Stimulated activated CD4-positive, alpha-beta T cell treated with anti-CD3 and anti-CD28 coated beads, Interleukin-15, amount 100 ng/mL, for 1 hour (primary cell): Measurements from ENCODE around the gene DSTN.

Source experiments
- DNase-seq, 2 donors: peaks; one replicate each; pipeline ENCODE4 v3.0.0-alpha.2; 2020; ENCODE audit warnings: low read depth in 1 of 2, low spot score in 1 of 2

Gene DSTN

DNA sequence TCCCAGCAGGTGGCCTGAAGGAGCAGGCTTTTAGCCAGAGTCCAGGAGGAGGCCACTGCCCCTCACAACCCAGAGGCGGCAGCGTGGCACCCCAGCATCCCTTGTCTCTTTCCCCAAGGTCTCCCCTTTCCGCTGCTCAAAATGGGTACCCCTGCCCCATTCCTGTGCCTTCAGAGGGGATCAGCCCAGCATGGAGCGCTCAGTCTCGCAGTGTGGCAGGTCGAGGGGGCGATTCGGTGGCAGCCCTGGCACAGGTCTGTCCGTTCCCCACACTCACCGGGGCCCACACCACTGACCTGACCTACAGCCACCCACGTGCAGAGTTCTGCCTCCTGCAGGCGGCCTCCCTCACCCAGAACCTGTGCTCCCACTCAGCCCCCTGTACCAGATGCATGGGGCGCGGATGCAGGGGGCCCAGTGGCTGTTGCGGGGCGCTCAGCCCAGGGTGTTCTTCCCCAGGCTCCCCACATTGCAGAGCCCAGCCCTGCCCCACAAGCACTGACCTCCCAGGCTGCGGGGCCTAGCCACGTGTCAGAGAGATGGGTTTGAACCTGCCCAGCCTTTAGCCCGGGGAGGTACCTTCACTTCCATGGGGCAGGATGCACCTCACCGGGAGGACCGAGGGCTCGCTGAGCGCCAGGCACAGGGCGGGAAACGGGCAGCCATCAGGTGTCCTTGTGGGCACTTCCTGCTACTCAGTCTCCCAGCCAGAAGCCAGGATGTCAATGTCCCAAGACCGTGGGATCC is 41.8 kb downstream of the DSTN start:
- no peak for DNase-seq

DNA sequence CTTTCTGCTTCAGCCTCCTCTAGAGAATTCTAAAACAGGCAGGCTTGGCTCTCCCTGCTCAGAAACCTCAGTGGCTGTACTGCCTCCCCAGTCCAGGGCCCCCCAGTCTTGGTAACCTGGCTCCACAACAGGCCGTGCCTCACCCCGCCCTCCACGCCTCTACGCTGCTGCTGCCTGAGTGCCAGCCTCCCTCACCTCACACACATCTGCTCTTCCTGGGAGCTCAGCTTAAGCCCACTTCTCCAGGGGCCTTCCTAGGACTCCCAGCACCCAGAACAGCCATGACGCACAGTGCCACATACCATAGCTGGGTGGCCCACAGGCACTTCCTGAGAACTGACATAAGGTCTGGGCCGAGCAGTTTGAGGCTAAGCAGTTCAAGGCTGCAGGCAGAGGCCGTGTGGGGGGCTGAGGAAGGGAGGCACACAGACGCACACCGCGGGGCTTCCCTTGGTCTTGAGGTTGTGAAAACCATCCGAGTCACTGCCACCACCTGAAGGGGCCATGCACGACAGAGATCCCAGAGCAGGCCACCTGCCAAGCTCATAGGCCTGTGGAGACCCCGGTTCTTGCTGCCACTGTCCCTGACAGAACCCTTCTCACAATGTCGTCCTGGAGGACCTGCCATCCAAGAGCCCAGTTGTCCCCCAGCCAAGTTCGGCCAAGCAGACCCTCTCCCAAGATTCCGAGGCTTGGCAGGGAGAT is 42.6 kb downstream of the DSTN start:
- no peak for DNase-seq

DNA sequence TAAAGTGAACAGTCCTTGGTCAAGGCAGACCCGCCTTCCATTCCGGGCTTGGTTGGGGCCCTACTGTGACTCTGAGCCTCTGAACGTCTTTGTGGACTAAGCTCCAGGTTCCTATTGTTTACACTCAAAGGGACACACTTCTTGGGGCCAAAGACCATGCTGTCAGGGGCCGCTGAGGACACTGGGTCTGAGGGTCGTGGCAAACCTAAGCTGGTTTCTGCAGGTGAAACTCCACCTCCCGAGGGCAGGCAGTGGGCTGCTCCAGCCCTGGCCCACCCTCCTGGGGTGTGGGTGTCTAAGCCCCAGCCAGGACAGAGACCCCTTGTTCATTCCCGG is 43.1 kb downstream of the DSTN start:
- no peak for DNase-seq

DNA sequence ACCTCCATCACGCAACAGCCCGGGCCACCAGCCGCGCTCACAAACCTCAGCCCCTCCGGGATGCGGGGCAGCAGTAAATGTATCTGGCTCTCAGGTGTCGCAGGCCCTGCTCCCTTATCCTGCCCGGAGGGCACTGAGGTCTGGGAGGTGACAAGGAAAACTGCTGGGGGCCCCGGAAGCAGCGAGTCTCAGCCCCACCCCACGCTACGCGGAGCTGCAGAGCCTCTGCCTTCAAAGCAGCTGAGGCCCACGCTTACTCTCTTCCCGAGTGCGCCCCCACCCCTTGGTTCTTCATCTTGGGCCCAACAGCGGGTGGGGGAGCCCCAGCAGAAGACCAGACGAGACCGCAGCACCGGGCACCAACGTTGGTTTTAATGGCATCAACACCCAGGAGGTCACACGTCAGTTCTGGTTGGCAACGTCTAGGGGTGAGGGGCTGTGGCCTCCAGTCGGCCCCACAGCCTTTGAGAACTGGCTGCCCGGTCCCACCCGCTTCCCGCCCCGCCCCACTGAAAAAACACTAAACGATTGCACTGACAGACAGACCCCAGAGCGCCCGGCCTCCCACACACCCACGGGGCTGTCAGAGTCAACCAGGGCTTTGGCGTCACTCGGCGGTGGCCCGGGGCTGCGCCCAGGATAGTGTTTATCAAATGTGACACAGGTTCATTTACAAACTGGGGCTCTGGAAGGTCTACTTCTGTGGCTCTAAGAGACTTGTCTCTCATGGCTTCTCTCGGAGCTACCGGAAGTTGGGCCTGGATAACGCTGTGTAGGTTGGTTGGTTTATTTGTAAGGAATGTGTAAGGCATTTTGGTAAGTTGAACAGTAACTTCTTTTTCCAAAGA is 43.7 kb downstream of the DSTN start:
- no peak for DNase-seq

DNA sequence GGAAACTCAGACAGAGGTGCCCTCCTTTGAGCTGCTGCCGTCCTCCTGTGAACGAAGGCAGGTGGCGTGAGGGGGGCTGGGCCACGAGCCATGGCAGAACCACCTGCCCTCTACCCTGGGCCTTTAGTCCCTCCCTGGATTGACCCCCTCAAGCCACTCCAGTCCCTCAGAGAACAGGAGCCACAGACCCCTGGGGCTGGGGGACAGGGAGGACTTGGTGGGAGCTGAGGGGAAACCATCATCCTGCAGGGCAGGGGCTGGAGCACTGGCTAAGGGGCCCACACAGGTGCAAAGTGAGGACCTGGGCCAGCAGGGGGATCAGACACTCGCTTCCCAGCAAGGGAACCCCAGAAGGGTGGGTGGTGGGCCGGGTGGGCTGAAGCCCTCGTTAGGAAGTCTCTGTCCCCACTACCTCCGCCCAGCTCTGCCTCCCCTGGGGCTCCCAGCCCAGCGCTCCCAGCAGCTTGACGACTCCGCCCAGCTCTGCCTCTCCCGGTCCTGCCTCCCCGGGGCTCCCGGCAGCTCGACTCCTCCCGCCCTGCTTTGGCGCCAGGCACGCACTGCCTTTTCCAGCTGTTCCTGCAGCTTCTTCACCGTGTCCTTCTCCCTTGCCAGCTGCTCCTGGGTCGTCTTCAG is 44.4 kb downstream of the DSTN start:
- DNase-seq = no peak

DNA sequence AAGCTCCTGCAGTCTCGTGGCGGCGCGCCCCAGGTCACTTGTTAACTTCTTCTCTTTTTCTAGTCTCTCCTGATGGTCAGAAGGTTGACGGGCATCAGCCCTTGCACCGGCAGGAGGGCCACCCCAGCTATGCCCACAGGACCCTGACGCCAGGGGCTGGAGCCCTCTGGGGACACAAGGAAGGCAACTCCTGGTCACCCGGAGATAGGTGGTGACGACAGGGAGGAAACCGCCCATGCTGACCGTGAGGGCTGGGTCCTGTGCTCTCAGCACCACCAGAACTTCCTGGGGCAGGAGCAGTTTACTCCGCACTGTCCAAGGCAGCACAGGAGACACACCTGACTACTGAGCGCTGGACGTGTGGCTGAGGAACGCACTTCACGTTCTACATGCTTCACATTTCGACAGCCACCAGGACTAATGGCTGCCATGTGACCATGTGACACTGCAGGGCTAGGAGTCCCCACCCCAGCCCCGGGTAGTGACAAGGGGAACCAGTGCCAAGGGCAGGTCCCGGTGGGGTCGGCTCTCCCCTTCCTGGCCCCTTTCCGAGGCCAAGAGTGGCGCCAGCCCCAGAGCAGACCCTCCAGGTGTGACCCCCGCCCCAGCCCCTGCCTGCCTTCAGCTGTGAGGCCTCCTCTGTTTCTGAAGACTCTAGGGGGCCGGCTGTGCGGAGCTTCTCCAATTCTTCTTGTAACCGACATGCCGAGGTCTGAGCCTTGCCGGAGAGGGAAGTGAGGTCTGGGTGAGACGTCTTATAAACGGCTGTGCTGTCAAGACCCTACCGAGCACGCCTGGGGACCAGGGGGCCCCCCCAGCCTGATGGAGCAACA is 45.2 kb downstream of the DSTN start:
- no peak for DNase-seq

DNA sequence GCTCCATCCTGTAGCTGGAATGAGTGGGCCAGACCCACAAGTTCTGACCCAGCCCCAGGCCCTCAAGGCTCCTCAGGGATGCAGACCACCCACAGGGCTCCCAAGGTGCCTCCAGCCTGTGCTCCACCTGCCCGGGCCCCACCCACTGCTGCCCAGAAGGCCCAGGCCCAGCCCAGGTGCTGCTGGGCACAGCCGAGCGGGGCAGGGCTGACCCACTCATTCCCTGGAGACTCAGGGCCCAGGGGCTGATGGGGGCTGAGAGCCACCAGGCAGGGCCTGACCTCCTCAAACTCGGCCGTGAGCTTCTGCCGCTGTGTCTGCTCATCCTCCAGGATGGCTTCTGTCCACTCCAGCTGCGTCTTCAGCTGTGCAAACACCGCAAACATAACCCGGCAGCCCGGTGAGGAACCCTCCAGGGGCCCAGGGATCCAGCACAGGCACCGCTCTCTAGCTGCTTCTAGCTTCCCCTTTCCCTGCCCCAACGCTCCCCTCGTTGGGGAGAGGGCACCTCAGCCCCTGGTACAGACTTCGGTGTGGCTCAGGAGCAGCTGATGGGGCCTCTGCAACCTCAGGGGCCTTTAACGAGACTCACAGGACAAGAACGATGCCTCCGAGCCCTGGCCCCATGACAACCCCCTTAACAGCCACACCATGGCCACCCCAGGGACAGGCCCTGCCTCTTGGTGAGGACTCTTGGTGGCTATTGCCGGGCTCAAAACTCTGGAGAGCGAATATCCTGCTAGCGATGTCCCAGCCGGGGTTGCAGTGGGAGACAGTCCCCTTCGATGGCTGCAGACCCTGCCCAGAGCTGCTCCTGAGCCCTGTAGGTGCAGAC is 46.0 kb downstream of the DSTN start:
- no peak for DNase-seq

DNA sequence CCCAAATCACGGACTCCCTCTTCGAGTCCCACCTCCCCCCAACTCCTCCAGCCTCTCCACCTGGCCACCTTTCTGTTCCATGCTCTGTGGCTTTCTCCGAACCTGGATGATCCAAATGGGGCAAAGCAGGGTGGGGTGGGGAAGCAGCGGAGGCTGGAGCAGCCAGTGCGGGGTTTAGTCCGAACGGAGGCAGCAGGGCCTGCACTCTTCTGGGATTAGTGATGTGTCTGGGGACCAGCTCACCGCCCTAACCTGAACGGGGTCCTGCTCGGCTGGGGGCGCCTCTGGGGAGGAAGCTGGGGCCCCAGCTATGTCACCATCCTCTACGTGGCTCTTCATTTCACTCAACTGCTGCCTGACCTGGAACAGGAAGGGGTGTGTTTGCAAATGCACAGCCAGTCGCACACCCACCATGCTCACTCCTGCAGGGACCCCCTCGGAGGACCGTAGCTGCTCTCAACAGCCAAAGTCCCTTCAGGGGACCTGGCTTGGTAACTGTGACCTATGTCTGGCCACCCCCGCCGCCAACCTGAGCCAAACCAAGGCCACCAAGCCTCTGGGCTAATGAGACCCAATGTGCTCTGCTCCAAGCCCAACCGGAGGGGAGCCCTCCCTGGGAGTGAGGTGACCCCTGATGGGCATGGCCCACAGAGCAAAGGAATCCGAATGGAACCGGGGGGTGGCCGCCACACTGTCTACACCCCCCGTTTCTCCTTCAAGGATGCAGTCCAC is 46.8 kb downstream of the DSTN start:
- no peak for DNase-seq

DNA sequence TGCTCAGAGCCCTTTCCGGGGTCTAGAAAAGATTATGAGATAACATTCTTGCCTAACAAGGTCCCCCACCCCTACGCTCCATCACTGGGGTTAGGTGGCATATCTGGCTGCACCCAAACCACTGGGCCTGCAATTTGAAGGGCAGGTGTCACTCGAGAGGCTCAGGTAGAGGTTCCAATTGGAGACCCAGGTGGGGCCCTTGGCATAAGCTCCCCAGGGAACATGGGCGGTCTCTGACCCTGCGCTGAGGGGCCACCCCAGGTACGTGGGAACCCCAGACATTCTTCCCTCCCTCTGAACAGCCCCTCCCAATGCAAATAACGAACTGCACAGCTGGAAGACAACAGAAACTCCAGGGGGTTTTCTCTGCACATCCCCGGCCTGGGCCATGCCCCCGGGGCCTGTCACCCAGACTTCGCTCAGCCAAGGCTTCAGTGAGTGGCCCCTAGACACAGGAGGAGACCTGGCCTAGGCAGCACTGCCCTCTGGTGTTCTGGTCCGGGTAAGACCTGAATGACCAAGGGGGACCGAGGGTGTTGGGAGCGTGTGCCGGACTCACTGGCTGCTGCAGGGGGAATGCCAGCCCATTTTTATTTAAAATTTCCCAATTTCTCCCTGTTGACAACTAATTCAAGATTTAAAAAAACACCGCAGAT is 47.5 kb downstream of the DSTN start:
- peak in 1 of 2 donors; percentile 9 for DNase-seq

DNA sequence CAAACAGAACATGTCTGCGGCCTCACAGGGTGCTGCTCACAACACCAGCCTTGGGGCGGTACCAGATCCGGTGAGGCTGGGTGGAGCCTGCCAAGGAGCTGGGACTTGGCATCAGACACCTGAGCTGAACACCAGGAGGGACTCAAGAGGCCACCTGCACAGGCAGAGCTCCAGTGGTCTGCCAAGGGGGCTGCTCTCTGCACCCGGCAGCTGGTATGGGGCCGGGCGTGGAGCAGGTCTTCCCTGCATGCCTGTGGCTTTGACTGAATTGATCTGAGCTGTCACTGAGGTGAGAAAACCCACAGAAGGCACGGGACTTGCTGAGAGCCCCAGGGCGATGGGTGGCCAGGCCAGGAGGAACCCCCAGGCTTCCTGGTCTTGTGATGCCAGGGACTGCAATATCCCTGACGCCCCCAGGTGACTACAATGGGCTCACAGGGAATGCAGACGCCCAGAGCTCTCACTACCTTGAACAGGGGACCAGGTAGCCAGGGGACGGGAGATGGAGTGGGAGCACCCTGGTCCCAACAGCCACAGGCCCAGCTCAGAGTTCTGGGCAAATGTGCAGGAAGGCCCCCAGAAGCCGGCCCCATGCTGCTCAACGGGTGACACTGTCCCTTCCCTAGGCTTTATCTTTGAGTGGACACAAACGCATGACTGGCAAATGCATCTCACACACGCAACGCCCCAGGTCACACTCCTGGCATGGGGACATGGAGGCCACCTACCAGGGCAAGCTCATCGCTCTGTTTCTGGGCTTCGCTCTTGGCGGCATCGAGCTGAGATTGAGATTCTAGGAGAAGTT is 48.2 kb downstream of the DSTN start:
- DNase-seq = peak in 1 of 2 donors; percentile 0

DNA sequence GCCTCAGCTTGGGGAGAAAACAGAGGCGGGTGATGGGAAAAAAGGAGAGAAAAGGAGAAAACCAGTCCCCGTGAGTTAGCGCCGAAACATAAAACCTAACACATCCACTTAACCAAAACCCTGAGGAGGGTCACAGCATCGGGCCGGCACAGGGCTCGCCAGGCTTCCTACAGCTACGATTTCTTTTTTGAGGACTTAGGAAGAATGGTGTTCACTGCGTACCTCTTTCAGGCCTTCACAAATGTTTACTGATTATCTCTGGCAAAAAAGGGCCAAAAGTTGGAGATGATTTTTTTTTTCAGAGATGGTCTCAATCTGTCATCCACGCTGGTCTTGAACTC is 48.8 kb downstream of the DSTN start:
- DNase-seq = no peak

DNA sequence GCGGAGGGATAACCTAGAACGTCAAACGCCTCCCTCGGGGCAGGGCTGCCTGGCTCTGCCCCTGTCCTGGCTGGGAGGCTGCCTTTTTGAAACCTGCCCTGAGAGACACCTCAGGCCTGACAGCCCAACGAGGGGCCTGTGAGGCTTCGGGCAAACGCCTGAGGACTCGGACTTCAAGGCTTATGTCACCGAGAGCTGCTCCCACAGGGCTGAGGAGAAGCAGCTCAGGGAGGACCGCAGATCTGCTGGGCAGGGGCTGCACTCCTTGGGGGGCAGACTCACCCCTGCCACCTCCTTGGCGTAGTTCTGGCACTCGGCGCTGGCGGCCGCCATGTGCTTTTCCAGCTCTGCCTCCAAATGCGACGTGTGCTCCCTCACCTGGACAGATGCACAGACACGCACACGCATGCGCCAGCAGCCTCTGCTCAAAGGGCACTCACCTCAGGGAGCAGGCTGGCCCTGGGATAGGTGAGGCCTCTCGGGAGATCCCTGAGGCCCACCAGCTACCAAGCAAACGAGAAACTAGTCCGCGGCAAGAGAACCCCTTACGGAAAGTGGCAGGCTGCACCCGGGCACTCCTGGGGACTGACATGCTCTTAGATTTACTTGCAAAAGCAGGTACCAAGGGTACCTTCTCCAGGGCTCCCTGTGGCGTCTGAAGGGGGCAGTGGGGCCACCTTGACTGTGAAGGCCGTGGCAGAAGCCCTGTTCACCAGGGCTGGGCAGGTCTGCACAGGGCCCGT is 49.6 kb downstream of the DSTN start:
- DNase-seq = peak in 1 of 2 donors; percentile 0

DNA sequence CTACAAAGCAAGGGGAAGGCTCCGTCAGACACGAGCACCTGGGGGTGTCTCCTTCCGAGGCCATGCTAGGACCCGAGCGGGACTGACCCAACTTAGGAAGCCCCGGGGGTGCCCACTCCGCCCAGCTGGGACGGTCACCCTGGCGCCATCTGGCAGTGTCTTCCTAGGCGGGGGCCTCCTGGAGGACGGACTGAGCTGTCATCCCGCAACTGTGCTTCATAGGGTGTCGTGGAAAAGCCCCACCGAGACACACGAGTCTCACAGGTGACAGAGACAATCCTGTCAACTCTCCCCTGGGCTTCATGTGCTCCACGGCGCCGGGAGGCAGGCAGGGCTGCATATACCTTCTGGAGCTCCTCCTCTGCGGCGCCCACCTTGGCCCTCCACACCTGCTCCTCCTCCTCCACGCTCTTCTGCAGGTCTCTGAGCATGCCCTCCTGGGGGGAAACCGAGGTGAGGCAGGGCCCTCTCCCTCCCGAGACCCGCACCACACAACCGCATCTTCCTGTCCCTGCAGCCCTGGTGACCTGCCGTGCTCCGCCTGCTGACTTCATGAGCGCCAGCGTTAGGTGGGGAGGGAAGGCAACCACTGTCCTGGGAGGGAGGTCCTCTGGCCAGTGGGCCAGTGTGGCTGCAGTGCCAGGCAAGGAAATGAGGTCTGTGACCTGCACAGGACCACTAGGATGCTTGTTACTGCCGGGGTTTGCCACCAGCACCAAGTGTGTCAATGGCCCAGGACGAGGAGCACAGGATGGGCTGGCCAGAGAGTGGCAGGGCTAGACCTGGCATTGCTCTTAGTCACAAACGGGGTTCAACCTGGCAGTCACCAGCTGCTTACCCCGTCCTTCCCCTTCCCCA is 50.7 kb downstream of the DSTN start:
- peak in 1 of 2 donors; percentile 1 for DNase-seq

DNA sequence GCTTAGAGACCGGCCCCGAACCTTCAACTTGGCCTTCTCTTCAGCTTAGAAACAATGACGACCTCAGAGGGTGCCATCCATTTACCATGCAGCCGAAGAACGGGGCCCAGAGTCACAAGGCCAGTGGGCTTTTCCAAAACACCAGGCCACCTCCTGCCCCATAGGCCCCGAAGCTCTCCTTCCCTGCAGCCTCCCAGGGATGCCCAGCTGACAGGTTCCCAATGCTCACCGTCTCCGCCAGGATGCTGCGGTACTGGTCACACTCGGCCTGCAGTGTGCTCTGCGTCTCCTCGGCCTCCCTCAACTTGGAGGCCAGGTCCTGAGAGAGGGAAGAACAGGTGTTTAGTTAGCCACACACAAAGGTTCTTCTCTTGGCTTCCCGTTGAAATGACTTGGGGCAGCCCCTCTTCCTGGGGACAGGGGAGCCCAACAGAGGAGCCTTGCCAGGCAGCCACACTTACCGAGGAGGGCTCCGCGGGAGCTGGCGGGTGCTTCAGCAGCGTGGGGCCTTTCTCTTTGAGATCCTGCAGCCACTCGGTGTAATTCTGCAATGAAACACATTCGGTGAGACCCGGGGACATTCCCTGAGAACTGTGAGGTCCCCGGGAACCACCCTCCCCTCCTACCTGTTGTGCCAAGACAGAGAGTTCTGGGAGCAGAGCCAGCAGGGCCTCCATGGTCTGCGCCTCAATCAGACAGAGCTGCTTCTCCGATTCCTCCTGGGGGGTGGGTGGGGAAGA is 51.5 kb downstream of the DSTN start:
- no peak for DNase-seq

DNA sequence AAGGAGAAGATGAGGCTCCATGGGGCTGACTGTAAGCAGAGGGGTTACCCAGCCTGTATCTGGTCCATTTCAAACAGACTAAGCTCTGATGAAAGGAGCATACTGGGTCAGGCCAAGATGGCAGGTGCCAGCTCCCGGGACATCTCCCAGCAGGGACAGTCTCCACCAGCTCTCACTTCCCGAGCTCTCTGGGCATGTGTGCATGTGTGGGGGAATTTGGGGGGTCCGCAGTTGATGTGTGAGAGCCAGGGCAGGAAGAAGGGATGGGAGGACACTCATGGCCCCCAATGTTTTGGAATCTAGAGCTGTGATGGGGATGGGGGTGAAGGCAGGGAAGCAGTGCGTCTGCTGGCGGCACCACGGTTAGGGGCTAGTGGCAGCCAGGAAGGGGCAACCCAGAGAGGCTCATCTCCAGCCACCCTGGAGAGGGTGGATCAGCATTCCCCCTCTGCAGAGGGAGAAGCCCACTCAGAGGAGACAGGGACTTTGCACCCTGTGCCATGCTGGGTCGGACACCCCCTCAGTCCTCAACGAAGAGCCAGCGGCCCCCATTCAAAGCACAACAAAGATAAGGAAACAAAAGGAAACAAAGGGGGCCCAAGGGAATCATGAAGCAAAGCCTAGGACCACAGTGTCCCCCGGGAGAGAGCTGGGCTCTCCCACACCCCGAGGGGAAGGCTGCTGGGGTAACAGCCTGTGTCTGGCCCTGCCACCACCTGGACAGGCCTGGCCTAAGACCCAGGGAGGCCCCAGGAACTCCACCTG is 52.4 kb downstream of the DSTN start:
- DNase-seq = no peak
